GM18868 (cell line): ENCODE results near the gene ITGA1.
"Not testable (repeated sequence)": the region's sequence is repeated elsewhere in the genome, so short reads cannot be mapped to it uniquely, and the experiment has no call there.

Experiments
- ATAC-seq: cut with Tn5 transposase; IDR thresholded peaks from one replicate; pipeline ENCODE4 v1.9.1; 2021; ENCODE audit warnings: mild to moderate bottlenecking, moderate library complexity; ENCODE audit not compliant: unreplicated experiment

ITGA1 gene

DNA sequence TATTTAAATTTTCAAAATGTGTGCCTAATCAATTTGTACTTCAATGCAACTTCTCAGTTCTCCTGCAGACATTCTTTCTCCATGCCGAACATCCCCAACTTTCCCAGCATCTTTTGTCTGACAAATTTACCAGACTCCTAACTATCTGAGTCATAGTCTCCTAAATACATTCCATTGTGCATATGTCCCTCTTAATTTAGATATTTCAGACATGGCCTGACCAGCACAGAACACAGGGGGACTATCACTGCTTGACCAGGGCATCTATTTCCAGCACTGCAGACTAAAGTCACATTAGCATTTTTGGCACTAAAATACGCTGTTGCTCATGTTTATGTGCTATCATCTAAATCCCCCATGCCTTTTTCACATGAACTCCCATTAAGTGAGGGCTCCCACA lies 71.9 kb downstream of the ITGA1 start:
- ATAC-seq = no peak

DNA sequence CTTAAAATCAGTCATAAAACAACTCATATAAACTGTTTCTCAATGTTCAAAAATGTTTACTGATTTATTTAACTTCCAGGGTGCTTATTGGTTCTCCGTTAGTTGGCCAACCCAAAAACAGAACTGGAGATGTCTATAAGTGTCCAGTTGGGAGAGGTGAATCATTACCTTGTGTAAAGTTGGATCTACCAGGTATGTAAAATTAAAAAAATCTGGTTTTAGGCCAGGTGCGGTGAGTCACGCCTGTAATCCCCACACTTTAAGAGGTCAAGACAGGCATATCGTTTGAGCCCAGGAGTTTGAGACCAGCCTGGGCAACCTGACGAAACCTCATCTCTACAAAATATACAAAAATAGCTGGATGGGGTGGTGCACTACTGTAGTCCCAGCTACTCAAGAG lies 73.7 kb downstream of the ITGA1 start:
- ATAC-seq = no peak

DNA sequence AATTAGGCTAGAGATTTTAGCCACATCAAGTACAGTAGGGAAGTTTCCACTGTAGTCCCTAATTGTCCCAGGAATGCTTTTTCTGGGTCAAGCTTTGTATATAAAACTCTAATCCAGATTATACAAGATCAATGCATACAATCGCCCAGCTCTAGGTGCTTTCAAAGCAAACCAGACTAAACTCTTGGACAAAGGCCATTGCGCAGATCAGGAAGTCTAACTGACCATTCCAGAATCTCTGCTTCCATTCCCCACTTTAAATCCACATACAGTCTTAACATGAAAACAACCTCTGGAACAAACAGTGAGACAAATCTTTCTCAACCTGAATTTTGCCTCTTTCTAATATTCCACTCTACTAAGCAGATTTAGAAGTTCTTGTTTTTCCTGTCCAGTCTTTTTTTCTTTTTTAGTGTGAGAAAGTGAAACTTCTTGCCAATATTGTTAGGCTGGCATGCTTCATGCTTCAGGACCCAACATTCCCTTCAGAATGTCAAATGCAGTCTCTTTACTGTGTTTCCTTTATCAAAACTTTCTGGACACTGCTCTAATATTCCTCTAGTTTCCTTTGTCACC lies 76.1 kb downstream of the ITGA1 start:
- no peak for ATAC-seq

DNA sequence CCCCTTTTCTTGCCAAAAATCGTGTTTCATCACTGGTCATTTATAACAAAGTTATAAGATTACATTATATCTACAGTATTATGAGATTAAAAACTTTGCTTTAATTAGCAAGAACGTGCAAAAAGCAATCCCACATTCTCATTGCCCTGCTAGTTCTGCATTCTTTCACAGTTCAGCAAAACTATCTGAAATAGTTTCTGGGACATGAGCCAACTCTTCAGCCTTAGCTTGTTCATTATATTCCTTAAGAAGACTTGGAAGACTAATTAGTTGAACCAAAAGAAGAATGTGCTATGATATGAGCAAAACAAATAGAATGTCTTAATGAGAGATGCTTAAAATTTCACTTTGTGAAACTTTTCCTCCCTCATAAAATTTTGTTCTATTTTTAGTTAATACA lies 76.7 kb downstream of the ITGA1 start:
- ATAC-seq = no peak

DNA sequence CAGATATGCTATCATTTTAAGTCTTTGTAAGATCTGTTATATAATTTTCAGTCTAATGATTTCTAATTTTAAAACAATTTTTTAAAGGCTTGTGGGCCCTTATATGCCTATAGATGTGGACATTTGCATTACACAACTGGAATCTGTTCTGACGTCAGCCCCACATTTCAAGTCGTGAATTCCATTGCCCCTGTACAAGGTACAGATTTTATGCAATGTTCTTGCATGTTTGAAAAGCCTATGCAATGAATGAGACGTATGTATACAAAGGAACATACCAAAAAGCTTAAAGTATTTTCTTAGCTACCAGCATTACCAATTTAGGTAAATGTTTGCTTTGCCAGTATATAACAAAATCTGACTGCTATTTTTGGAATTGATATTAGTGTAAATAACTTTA lies 77.2 kb downstream of the ITGA1 start:
- no peak for ATAC-seq

DNA sequence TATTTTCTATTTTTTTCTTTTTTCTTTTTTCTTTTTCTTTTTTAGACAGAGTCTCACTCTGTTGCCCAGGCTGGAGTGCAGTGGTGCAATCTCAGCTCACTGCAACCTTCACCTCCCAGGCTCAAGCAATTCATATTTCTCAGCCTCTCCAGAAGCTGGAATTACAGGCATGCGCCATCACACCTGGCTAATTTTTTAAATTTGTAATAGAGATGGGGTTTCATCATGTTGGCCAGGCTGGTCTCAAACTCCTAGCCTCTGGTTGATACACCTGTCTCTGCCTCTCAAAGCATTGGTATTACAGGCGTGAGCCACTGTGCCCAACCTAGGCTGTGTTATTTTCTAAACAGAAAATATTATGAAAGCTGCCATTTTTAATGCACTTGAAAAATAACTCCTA lies 78.3 kb downstream of the ITGA1 start:
- ATAC-seq = not testable (repeated sequence)

DNA sequence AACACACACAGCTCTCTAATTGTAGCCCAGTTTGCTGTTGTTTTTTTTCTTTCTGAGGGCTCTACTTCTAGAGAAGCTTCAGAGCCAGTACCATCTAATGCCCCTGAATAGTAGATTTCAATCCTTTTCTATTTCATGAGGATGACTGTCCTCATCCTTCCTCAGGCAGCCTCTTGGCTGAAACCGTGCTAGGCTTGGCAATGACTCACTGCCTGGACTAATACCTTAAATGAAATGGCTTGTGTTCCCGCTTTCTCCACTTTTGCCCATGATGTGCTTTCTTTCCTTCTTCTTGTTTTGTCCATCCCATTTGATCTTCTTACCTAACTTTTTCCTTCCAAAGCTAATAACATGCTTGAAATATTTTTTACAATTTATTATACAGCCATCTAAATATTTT lies 80.1 kb downstream of the ITGA1 start:
- no peak for ATAC-seq

DNA sequence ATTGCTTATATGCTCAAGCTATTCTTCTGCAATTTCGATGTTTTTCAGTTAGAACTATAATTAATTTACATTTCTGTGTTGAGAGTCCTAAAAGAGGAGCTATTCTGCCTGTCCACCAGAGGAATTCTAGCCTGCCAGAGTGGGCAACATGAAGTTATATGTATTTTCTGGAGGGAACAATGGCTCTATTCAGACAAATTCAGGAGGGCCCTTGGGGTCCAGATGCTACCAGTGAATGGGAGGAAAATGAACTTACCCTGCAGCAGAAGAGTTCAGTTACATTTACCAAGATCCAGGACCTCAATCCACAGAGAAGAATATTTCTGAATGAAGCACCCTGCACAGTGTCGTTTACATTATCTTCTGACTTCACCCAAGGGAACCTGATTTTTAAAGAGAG lies 80.7 kb downstream of the ITGA1 start:
- ATAC-seq = no peak

DNA sequence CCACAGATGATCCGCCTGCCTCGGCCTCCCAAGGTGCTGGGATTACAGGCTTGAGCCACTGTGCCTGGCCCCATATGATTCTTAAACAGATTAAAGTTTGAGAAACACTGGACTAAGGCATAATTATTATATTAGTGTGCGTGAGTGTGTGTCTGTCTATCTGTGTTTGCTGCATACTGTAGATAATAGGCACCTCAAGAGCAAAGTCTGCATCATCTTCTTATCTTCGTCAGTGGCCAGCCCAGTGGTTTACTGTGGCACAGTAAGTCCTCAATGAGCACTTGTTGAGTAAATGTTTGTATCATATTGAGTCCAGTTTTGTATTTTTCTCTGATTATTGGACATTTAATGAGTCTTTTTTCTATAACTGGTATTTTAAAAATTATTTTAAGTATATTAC lies 81.7 kb downstream of the ITGA1 start:
- ATAC-seq = no peak

DNA sequence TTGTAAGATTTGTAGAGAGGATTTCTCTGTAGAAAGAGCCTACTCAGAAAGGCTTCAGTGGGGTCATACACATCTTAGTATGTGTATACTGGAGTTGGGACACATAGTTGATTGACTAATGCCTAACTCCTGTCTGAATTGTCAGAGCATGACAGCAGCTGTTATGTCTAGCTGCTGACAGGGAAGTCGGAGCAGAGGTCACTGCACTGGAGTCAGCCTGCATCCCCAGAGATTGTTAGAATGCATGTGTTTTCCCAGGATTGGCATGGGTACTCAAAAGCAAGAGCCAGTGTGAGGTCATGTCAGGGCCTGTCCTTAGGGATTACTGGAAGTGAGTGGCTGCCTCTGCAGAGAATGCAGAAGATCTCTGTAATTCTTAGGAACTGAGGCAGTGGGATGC lies 82.7 kb downstream of the ITGA1 start:
- no peak for ATAC-seq

DNA sequence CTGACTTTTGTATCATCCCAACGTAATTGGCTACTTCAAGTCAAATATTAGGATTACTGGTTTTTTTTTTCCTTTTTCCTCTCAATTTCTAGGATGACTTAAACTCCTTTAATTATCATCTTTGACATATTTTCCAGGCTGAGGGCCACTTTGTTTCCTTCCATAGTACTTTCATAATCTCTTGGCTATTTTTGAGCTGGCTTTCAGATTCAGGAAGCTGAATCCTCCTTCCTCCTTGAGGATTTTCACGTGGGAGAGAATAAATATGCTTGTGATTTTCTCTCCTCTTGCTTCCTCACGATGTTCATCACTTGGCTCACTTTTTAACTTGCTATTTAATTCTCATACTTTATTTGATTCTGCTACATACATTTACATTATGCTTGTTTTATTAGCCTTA lies 88.1 kb downstream of the ITGA1 start:
- no peak for ATAC-seq

DNA sequence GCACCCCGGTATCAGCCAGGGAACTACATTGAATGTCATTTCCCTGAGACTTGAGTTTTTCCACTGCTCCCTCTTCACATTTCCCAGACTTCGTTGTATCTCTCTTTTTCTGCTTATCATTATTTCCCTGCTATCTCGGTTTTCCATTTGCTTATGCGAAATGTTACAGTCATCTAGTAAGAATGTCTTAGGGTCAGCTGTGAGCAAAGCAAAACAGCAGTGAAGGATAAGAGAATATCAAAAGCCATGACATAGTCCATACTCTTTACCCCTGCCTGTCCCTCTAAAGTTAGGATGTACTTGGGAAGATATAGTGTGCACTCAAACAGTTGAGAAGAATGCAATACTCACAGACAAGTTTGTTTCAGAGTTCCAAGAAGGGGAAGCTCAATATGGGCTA lies 88.7 kb downstream of the ITGA1 start:
- no peak for ATAC-seq

DNA sequence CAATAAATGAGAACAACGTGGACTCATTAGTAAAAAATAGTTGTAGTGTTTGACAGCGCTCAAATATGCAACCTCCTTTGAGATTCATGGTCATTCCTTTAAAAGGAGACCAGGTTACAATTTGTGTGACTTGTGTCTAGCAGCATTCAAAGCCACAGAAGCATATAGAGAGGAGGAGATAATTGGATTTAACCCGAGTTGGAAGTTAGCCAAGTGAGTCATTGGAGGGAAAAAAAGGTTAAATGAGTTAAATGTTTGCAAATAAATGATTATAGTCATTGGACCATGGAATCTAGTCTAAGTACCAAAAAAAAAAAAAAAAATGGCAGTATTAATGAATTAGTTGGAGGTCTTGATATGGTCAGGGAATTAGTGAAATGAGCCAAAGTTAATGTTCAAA lies 90.9 kb downstream of the ITGA1 start:
- ATAC-seq = no peak

DNA sequence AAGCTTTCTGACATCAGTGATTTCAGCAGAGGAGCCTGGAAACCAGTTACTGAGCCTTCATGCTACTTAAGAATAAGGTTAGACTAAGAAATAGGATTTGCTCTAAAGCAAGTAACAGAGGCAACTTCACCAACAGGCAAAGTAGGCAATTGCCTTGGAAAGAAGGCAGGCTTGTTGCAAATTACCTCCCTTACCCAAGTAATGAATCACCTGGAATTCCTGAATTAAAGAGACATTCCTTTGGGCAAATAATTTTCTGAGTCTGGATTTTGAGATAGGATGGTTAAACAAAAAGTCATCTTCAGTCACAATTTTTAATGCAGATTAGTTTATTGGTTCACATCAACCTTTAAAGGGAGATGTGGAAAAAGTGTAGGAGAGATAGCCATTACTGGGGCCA lies 92.8 kb downstream of the ITGA1 start:
- ATAC-seq = no peak

DNA sequence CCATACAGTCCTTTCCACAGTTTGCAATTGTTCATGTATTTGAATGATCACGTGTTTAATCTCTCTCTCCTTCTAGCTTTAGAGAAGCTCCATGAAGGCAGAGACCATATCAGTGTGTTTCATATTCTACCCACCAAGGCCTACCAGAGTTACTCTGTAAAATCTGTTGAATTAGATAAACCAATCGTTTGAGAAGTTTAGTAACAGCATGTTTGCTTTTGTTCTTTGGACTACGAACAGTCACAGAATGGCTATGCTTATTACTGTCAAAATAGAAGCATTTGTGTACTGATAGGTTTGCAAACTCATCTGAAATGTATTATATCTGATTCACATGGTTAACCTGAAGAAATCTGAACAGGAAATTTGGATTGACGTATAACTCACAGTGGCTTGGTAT lies 93.8 kb downstream of the ITGA1 start:
- no peak for ATAC-seq

DNA sequence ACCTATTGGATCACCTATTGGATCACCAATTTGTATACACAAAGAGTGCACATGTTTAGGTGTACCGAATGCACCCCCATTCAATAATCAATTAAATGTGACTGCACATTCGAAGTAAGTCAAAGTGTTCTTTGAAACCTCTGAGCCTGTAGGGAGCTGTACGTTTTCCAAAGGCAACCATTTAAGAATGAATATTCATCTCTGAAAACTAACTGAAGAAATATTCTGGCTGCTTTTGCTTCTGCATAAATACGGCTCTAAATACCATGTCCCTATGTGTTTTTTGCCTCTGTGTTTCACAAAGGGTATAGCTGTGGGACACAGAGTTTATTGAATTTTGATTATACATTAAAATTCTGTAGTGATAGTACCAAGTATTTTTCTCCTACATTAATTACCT lies 95.4 kb downstream of the ITGA1 start:
- no peak for ATAC-seq

DNA sequence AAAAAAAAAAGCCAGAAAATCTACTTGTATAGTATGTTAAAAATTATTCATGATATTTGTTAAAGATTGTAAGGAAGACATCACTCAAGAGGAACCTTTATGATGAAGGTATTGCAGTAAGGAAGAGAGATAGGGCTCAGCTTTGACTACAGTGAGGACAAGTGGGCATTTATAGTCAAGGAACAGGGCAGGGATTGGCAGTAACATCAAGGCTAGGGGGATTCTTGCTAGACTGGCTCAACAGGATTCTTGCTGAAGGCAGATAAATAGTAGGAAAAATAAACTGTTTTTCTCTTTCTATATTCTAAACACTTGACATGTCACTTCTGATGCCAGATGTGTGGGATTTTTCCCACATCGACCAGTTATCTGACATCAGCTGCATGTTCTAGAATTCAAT lies 96.7 kb downstream of the ITGA1 start:
- no peak for ATAC-seq

DNA sequence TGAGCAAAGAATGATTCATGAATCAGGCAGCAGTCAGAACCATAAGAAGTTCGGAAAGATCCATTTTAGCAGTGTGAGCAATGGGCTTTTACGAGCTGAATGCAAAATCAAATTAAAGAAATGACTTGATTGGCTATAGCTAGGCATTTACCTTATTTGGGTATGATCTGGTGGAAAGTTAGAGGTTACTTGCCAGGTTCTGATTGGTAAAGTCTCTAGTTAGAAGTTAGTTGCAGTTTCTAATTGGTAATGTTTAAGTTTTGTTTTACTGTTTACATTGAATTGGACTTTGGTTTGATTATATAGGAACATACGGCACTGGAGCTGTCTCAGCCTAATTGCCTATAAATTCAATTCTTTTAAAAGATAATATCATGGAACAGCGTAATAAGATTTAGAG lies 97.9 kb downstream of the ITGA1 start:
- no peak for ATAC-seq

DNA sequence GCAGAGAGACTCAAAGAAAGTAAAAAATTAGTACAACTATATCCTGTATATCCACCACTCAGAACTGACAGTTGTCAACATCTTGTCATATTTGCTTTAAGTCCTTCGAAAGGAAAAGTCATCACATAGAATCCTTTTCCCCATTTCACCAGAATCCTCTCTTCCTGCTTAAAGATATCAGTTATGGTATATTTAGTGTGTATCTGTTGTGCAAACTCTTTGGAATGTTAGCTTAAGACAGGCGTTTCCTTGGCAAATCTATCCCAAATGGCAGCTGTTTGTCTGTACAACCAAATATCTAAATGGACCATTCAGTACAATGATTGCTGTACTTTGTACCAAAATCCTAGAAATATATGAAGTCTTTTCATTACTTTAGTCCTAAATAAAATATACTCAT lies 98.5 kb downstream of the ITGA1 start:
- no peak for ATAC-seq

DNA sequence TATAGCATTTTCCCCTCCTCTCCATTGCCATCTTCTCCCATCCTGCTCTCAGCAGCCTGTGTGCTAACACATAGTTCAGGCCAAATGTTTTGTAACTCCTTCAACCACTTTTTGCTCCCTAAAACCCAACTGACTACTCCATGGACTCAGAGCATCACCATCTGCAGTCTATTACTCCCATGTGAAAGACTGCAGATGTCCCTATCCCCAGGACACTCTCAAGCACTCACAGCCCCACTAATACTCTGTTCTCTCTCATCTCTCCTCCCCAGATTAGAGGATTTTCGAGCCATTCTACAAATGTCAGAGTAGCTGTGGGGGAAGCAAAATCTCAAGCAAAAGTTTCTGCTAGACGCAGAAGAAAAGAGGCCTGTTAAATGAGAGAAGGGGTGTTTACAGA lies 99.3 kb downstream of the ITGA1 start:
- no peak for ATAC-seq

DNA sequence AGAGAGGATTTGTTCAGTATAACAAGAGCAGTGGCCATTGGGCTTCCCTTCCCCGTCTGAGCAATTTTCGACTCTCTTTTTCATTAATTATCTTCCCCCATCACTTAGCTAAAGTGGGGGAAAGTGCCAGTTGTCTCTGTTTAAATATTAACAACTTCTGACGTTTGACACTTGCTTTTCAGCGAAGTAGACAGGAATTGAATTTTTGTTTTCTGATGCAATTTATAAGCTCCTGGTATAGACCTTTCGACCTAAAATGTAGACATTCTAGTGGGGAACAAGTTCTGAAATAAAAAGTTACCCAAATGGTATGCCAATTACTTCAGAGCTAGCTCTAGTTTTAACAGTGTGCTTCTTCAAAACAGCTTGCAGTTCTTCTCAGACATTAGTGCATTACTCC lies 100.6 kb downstream of the ITGA1 start:
- ATAC-seq = no peak

DNA sequence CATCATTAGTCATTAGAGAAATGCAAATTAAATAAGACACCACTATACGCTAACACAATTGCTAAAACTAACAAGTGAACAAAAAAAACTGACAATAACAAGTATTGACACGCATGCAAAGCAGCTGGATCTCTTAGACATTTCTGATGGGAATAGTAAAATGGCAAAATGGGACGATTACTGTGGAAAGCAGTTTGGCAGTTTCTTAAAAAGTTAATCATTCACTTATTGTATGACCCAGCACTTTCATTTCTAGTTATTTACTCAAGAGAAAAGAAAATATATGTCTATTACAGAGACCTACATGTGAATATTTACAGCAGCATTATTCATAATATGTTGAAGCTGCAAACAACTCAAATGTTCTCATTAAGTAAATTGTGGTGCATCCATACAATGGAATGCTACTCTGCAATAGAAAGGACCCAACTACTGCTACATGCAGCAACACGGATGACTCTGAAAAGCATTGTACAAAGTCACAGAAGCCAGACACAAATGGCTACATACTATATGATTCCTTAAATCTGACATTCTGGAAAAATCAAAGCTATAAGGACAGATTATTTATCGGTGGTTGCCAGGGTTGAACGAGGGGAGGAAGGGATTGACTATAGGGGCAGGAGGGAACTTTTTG lies 104.6 kb downstream of the ITGA1 start:
- no peak for ATAC-seq

DNA sequence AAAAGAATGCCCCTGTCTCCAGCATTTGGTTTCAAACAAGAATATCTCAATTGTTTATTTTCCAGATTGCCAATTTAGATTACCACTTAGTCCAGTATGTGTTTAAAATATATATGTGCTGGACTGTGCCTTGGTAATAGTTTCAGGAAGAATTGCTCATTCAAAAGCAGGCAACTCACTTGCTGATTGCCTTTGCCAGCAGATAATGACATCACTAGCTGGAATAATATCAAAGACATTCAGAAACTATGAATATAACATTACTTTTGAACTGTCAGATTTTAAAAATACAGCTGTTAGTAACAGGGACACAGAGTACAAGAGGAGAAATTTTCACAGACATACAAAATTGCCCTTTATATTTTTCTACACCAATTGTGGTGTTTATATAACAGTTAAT lies 105.4 kb downstream of the ITGA1 start:
- ATAC-seq = no peak
